T47D (cell line): ENCODE results near the gene OXNAD1.

Experiments used
- DNase-seq, 2 experiments: peaks; one replicate each; pipeline versions ENCODE4 v3.0.0 to v3.0.0-alpha.2; 2011 to 2012; ENCODE audit warnings: low read depth in 1 of 2, low spot score in 1 of 2
- JUND ChIP-seq: IDR thresholded peaks from 2 replicates; pipeline ENCODE4 v1.6.1; 2012; ENCODE audit warnings: low read depth
- in situ Hi-C: cut with HindIII; loops from 2 replicates; pipeline ENCODE4 v1.10.0; 2016; ENCODE audit warnings: low sequenced_read_pairs, low pct_unique_long_range_greater_than_20kb

The OXNAD1 gene

DNA sequence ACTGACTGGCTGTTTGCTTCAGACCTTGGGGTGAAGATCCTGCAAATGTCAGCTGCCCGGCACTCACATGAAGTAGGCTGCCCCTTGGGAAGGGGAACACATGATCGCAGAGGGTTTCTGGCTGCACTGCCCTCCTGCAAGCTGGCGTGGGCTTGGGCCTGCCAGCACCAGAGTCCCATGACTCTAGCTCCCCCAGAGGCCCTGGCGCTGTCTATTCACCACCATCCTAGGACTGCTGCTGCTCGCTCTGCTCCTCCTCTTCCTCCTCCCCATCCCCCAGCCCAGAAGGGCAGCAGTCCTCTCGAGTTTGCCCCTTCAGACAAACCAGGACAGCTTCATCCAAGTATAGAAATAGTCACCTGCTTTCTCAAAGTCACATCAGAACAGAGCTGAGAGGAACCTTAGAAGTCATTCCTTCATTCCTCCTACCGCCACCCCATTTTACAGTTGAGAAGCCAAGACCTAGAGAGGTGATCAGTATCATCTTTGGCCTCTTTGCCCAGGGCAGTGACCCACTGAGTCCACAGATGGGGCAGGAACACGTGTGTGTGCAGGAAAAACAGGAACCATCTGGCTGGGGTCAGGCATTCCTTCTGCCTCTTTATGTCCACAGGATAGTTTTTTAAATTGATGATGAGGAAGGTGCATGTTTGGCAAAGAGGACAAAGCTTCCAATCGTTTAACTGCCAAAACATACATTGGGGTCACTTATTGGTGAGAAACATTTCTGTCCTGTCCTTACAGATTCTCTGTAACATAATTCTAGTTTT is 13.5 kb upstream of the OXNAD1 start:
- in situ Hi-C loops, result no loop called here
- TF ChIP-seq JUND, result no peak
- DNase-seq, result no peak

DNA sequence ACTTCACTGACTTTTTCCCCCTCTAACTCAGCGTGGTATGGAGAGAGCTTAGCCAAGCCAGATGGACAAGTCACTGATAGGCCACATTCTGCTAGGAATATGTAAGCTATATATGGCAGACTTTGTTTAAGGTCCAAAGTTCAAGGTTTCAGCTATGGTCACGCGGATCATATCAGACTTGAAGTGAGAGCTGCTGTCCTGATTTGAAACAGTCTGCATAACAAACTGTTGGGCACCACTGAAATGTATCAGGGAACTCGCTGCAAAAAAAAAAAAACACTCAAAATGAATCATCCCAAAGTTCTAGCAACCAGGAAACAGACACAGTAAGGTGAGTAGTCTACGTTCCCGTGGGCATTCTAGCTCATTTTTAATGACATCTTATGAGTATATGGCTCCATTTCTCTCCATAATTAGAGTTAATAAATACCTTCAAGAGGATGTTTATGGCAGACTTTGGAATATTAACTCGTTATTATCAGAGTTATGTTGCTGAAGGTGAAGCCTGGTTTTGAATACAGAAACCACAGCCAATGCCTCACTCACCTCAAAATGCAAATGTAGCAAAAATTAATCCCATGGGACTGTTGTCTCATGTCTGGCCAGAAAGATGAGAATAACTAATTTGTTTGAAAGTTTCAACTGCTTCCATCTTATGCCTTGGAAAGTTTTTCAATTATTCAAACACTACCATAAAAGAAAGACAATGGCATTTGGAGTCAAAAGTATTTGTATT is 12.6 kb upstream of the OXNAD1 start:
- DNase-seq, result no peak
- in situ Hi-C loops, result no loop called here
- no peak for TF ChIP-seq JUND

DNA sequence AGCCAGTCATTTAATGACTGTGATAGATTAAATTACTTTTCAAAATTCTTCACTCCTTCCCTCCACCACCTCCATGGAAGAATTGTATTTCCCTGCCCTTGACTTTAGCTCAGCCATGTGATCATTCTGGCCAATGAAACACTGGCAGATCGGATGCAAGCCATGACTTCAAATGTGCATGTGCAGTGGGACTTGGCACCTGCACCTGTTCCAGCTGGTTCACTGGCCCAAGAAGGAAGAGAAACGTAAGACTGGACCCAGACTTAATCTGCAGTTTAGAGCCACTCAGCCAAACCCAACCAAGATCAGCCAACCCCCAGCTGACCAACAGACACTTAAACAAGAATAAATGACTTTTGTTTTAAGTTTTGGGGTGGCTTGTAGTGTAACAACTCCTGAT is 12.0 kb upstream of the OXNAD1 start:
- no peak for TF ChIP-seq JUND
- DNase-seq, result no peak
- in situ Hi-C loops, result no loop called here

DNA sequence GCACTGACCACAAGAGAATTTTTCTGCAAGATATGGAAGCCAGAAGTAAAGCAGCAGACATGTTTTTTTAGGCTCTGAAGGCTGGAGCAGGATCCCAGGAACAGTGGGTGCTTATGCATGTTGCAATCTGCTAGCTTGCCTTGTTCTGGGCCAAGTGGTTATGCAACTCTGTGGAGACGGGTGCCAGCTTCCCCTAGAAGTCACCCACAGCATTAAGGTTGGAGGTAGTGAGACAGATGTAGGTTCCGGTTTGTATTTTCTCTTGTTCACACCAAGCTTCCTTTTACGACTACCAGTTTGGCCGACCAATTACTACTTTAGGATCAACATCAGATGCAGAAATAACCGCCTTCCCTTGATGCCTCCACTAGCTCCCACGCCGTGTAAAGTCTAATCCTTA is 11.4 kb upstream of the OXNAD1 start:
- TF ChIP-seq JUND, result no peak
- DNase-seq, result no peak
- in situ Hi-C loops, result no loop called here

DNA sequence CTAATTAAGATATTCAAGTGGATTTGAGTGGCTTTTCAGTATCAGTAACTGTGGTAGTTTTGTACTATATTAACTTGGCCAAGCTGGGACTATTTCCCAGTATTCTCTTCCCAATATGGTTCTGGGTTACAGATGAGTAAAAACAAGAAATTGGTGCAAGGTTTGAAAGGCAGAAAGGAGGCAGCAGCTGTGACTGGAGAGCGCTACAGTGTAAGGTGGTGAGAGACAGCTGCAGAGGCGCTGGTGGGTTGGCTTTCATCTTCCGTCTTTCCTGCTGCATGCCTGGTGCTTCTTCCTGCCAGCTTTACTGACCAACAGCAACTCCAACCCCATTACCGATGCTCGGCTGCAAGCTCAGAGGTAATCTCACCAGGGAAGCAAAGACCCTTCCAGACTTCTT is 10.1 kb upstream of the OXNAD1 start:
- TF ChIP-seq JUND, result no peak
- in situ Hi-C loops, result no loop called here
- no peak for DNase-seq

DNA sequence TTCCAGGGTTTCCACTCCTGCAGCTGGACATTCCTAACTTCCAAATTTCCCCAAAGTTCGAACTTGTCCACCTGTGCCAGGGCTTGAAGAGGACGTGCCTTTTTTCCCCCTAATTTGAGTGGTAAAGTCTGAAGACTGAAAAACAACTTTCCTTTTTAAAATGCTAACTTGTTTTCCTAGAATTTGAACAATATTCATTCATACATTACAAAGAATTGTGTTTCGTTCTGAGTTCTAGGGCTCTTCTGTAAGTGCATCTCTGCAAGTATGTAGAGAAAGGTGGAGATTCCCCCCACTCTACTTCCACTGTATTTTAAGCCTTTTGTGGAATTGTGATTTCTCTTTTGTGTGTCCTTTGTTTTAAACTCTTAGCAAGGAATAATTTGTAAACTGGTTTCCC is 9.7 kb upstream of the OXNAD1 start:
- no peak for DNase-seq
- in situ Hi-C loops, result no loop called here
- TF ChIP-seq JUND, result no peak

DNA sequence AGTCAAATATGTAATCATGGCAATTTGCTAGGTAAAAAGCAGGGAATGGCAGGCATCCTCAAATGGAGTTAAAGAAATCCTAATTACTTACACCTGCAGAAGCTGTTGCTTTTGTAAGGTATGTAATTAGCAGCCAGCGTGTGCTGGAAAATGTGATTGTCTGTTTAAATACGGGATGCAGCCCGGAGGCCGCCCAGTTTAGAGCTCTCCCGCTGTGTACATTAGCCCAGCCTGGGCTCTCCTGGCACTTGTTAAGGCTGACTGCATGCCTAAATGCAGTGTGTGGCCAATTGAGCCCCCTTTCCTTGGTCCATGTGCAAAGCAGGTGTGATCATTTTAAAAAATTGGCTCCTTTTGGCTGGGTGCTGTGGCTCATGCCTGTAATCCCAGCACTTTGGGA is 9.3 kb upstream of the OXNAD1 start:
- in situ Hi-C loops, result no loop called here
- DNase-seq, result no peak
- TF ChIP-seq JUND, result no peak

DNA sequence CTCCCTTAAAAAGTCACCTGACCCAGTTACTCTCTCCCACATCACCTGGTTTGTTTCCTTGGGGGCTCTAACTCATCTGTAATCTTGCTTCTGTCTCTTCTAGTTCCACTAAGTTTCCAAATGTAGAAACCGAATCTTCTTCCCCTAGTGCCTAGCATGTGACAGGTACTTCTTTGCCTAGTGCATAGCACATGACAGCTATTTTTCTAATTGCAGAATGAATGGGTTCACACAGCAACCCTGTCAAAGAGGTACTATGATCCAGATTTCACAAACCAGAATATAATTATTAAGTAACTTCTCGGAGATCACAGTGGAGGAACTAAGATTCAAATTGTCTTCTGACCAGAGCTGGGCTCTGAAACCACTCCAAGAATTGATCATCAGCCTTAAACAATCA is 7.7 kb upstream of the OXNAD1 start:
- no peak for TF ChIP-seq JUND
- no peak for DNase-seq
- in situ Hi-C loops, result no loop called here

DNA sequence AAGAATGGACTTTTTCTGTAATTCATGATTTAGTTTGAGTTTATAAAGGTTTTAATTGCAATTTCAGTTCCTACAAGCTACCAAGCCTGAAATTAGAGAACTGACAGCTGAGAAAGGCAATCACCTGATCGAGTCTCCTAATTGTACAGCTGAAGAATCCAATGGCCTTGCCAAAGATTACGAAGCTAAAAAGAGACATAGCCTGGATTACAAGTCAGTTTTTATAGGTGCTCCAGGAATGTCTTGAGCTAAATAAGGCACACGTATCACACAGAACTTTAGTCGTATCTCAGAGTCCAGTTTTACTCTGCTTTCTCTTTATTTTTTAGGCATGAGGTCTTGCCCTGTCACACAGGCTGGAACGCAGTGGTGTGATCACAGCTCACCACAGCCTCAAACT is 6.8 kb upstream of the OXNAD1 start:
- no peak for DNase-seq
- no peak for TF ChIP-seq JUND
- in situ Hi-C loops, result no loop called here

DNA sequence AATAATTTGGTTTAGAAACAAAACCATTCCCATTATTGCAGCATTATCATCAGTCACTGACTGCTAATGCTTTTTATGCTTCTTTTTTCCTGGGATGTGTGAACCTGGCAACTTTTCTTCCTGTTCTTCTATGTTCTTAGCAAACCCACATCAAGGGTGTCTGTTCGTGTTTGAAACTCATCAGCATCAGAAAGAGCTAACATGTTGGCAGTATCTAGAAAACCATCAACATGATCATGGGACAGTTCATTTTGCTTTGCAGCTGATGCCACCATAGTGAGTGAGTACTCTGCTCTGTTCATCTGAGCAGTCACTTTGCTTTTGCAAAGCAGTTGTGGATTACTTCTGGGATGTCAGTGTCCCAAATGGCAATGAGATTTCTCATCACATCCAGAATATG is 6.1 kb upstream of the OXNAD1 start:
- in situ Hi-C loops, result no loop called here
- DNase-seq, result no peak

DNA sequence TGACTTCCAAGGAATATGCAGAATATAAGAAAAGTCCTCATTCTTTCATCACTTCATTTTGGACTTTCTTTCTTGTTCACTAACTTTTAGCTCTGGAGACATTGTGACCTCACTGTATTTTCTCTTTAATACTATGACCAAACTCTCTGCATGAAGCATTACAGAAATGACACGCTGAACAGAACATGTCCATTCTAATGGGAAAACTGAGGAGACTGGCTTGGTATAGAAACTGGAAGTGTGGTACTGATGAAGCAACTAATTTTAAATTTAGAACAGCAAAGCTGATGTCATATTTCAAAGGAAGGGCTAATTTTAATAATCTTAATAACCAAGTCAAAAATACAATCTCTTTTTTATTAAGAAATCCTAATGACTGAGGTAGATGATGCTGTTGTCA is 5.0 kb upstream of the OXNAD1 start:
- no peak for DNase-seq
- in situ Hi-C loops, result no loop called here
- no peak for TF ChIP-seq JUND

More for the DNA sequence above, 6.1 kb upstream of the OXNAD1 start:
- TF ChIP-seq JUND, result no peak

DNA sequence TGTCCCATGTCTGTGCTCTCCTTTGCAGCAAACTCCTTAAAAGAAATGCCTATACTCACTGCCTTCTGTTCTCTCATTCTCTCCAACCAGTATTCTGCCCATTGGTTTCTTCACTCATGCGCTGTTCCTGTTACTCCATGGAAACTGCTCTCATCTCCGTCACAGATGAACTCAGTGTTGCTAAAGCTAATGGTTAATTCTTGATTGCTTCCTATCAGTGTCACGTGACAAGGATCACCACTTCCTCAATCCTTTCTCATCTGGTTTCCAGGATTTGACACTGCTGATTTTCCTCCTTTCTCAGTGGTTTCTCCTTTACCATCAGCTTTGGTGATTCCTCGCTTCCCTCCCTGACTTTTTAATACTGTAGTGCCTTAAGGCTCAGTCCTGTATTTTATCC is 2.8 kb upstream of the OXNAD1 start:
- in situ Hi-C loops, result no loop called here

DNA sequence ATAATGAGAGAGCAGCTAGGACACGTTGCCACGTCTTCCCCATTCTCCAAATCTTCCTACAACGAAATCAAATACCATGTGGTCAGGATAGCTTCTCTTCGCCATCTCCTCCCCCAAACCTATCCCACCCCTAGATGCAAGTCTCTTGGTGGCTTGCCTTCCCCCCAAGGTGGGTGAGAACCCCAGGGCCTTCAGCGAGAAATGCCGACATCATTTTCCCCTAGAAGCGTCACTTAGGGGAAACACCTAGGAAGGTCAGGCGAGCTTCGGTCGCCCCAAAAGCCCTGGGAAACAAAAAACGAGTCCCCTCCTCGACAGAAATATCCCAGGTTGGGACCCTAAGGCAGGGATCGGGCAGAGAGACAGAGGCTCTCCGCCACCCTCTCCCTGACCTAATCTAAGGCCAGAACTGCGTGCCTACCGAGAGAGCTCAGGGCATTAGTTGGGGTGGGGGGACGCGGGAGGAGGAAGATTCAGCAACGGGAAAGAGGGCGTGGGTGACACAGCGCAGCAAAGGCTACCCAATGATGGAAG is 771 bp upstream of the OXNAD1 start:
- DNase-seq, result peak in 1 of 2 experiments; percentile 30
- in situ Hi-C loops, result no loop called here

More for the DNA sequence above, 2.8 kb upstream of the OXNAD1 start:
- no peak for DNase-seq
- TF ChIP-seq JUND, result no peak

More for the DNA sequence above, 771 bp upstream of the OXNAD1 start:
- TF ChIP-seq JUND, result no peak
